Stimulated activated CD8-positive, alpha-beta memory T cell treated with anti-CD3 and anti-CD28 coated beads, Interleukin-7, amount 100 ng/mL, for 48 hours (primary cell): ENCODE results near the gene RLF.

Source experiments
- DNase-seq, 2 donors: peaks; one replicate each; pipeline ENCODE4 v3.0.0-alpha.2; 2020; ENCODE audit warnings: low read depth in 1 of 2; ENCODE audit errors: extremely low read depth in 1 of 2

RLF gene

GRCh38 chr1:40266786-40267535 lies 105.8 kb downstream of the RLF start:
- no peak for DNase-seq

- DNase-seq = no peak
Measured at GRCh38 chr1:40267767-40268187, 106.6 kb downstream of the RLF start.

- no peak for DNase-seq
Measured at GRCh38 chr1:40268211-40268610, 107.0 kb downstream of the RLF start.

GRCh38 chr1:40270152-40270834 lies 109.1 kb downstream of the RLF start:
- DNase-seq = peak in 1 of 2 donors; percentile 12

GRCh38 chr1:40272653-40273213 lies 111.5 kb downstream of the RLF start:
- DNase-seq = no peak

GRCh38 chr1:40273547-40274166 lies 112.5 kb downstream of the RLF start:
- no peak for DNase-seq

GRCh38 chr1:40274331-40274730 lies 113.1 kb downstream of the RLF start:
- no peak for DNase-seq

GRCh38 chr1:40276122-40276521 lies 114.9 kb downstream of the RLF start:
- DNase-seq = no peak

GRCh38 chr1:40281853-40282252 lies 120.7 kb downstream of the RLF start:
- no peak for DNase-seq
